Spleen (tissue), 11 donors: Measurements from ENCODE around the gene SMG6. TPM values are rescaled to one million over a fixed set of nuclear protein-coding genes. Genes with fewer than 3 reads are reported as not detected.

Experiments used
- DNase-seq: peaks from one replicate; pipeline ENCODE4 v3.0.0-alpha.2; 2020
- H3K27ac ChIP-seq, 8 donors: fragments of 200-600 bp; sonication (generic) in 7 of 8; 1 replicate in 4 of 8; 2 replicates in 4 of 8; pipeline versions ENCODE4 v1.5.0 to v1.8.0; 2016 to 2021; ENCODE audit warnings: inconsistent platforms in 4 of 8, mild to moderate bottlenecking in 4 of 8, moderate library complexity in 1 of 8
- H3K27me3 ChIP-seq, 7 donors: fragments of 200-600 bp; sonication (generic) in 6 of 7; replicated peaks in 1 of 7; 1 replicate in 4 of 7; 2 replicates in 3 of 7; pipeline versions ENCODE4 v1.5.0 to v1.8.0; 2016 to 2021; ENCODE audit warnings: inconsistent platforms in 3 of 7, mild to moderate bottlenecking in 1 of 7
- H3K36me3 ChIP-seq, 6 donors: fragments of 200-600 bp; sonication (generic) in 5 of 6; 1 replicate in 4 of 6; 2 replicates in 2 of 6; pipeline versions ENCODE4 v1.5.0 to v1.8.0; 2016 to 2021; ENCODE audit warnings: inconsistent platforms in 2 of 6
- H3K4me1 ChIP-seq, 6 donors: fragments of 200-600 bp; sonication (generic) in 5 of 6; 1 replicate in 3 of 6; 2 replicates in 3 of 6; pipeline versions ENCODE4 v1.5.0 to v1.8.0; 2016 to 2021; ENCODE audit warnings: inconsistent platforms in 3 of 6
- H3K4me3 ChIP-seq, 8 donors: fragments of 200-600 bp; sonication (generic) in 7 of 8; 1 replicate in 4 of 8; 2 replicates in 4 of 8; pipeline versions ENCODE4 v1.5.0 to v1.8.0; 2016 to 2021; ENCODE audit warnings: inconsistent platforms in 4 of 8, mild to moderate bottlenecking in 4 of 8, moderate library complexity in 2 of 8
- H3K9me3 ChIP-seq, 8 donors: fragments of 200-600 bp; sonication (generic) in 7 of 8; 1 replicate in 4 of 8; 2 replicates in 4 of 8; pipeline versions ENCODE4 v1.5.0 to v1.8.0; 2016 to 2021; ENCODE audit warnings: inconsistent platforms in 4 of 8
- POLR2A ChIP-seq, 3 donors: fragments of 450-650 bp; IDR thresholded peaks; one replicate each; pipeline ENCODE4 v1.5.1; 2017; ENCODE audit warnings: antibody characterized with exemption in 3 of 3, mild to moderate bottlenecking in 1 of 3
- POLR2AphosphoS5 ChIP-seq, 3 donors: sonication (generic); formaldehyde crosslinking; IDR thresholded peaks; one replicate each; pipeline ENCODE4 v1.5.1; 2017; ENCODE audit warnings: antibody characterized with exemption in 3 of 3
- WGBS, 5 donors: extraction: QIAGEN DNeasy Blood & Tissue Kit in 3 of 5; methylation state at CpG; one replicate each; pipeline versions ENCODE4 v1.1.5 to v1.1.7; 2013 to 2018; 5-methylcytosine and 5-hydroxymethylcytosine counted together
- intact Hi-C: fragments of 100-400 bp; cut with DNase I; formaldehyde crosslinking; loops from one replicate; pipeline ENCODE4 v1.15.0; 2023; ENCODE audit warnings: low total_unique reads
- polyA plus RNA-seq, 3 donors: library from polyadenylated mRNA; stranded (reverse); fragments of 200-250 nt; gene quantifications; one replicate each; pipeline ENCODE4 v1.2.1, GENCODE V29; 2013
- total RNA-seq, 7 donors: library from RNA; depleted of rRNA in 3 of 7; stranded (reverse); fragments of >200 nt in 3 of 7; fragmentation: NEBNext Ultra II Directional in 4 of 7; extraction: Animal tissue kit (Norgen Biotek cat#: 25700) in 4 of 7; gene quantifications; one replicate each; pipeline versions ENCODE4 v1.1.0 to v1.2.1, GENCODE V29; 2016 to 2021
- TF ChIP-seq, protein P1 (sequence below), 11 experiments: fragments of 200-600 bp in 7 of 11; fragments of 450-650 bp in 4 of 11; sonication (generic) in 4 of 11; IDR thresholded peaks in 8 of 11; conservative IDR thresholded peaks in 3 of 11; 1 replicate in 7 of 11; 2 replicates in 4 of 11; pipeline versions ENCODE4 v1.4.0 to v1.8.0; 2016 to 2021; ENCODE audit warnings: antibody characterized with exemption in 11 of 11, inconsistent platforms in 4 of 11, mild to moderate bottlenecking in 1 of 11
- donor health status: healthy with polysubstance abuse.
- donor health status: DM: no; HTN: no; CAD: no; lungs with moderate emphysema.
- donor health status: DM: no; HTN: no; CAD: no.
- donor health status: Bipolar disorder and iron deficiency.
- donor health status: healthy.
- donor health status: DM: no; HTN: no; CAD: no.
- donor health status: DM: yes; HTN: yes; CAD: no.

The SMG6 gene
- total and polyA plus RNA-seq, 10 donors: 9.7 to 44.2 (median 28.0) TPM

DNA sequence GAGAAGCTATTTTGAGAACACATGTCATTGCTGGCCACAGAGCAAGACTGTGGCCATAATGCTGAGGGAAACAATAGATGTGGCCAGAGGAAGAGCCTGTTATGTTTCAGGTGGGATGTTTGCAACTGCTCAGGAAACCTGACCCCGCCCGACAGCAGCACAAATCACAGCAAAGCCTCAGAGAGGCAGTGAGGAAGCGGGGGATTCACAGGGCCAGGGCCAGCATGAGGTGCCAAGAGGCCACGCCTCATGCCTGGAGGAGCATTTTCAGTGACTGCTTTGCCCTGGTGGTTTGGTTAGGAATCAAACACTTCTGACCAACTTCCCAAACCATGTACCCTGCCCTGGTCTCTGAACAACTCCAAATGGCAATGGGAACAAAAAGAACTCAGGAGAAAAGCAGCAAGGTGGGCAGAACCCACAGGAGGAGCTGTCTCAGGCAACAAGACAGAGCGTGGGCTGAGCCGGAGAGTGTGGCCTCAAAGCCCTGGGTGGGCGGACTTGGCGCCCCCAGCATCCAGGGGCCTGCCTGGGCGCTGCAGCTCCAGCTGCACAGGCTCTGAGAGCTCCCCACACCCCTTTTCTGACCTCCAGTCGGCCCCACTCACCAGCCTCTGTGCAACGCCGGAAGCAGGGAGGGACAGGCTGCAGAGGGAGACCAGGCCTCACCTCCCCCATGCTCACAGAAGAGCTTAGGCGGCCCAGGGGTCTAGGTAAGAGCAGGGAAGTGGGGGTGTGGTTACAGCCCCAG lies 228.1 kb downstream of the SMG6 start:
- peak; percentile 79 for DNase-seq
- TF ChIP-seq, protein P1, sequence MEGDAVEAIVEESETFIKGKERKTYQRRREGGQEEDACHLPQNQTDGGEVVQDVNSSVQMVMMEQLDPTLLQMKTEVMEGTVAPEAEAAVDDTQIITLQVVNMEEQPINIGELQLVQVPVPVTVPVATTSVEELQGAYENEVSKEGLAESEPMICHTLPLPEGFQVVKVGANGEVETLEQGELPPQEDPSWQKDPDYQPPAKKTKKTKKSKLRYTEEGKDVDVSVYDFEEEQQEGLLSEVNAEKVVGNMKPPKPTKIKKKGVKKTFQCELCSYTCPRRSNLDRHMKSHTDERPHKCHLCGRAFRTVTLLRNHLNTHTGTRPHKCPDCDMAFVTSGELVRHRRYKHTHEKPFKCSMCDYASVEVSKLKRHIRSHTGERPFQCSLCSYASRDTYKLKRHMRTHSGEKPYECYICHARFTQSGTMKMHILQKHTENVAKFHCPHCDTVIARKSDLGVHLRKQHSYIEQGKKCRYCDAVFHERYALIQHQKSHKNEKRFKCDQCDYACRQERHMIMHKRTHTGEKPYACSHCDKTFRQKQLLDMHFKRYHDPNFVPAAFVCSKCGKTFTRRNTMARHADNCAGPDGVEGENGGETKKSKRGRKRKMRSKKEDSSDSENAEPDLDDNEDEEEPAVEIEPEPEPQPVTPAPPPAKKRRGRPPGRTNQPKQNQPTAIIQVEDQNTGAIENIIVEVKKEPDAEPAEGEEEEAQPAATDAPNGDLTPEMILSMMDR (IDR thresholded peaks at IDR 0.05 in 8 of 11, conservative IDR thresholded peaks at IDR 0.05 in 3 of 11): peak in 3 of 11 experiments; percentile 7 to 17 (median 14)
- TF ChIP-seq POLR2A (IDR thresholded peaks at IDR 0.05) (no peak), POLR2AphosphoS5 (IDR thresholded peaks at IDR 0.05) (peak in 2 of 3 donors; percentile 58 to 64)
- H3K4me1 ChIP-seq: peaks cover 9 to 66% (median 46%) of the 10 kb centered on the region in 6 donors

DNA sequence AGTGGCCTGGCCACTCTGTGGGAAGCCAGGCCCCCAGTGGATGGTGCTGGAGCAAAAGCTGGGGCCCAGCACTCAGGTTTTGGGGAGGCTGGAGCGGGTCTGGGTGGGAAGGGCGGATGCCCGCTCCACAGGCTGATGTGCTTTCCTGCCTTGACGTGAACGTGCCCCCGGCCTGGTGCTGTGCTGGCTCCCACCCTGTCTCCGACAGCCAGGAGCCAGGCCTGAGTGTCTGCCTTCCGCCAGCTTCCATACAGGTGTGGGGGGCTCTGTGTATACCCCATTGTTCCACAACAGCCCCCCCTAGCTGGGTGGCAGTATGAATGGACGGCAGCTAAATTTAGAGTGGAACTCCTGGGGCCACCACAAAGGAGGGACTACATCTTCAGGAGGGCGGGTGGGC lies 228.7 kb downstream of the SMG6 start:
- peak overlapping the region; percentile 22 to 79 (median 70) for H3K27ac ChIP-seq
- no peak for TF ChIP-seq POLR2A (IDR thresholded peaks at IDR 0.05)
- no peak for TF ChIP-seq POLR2AphosphoS5 (IDR thresholded peaks at IDR 0.05)
- TF ChIP-seq, protein P1 (IDR thresholded peaks at IDR 0.05 in 8 of 11, conservative IDR thresholded peaks at IDR 0.05 in 3 of 11): no peak
- no peaks in the 10 kb centered on the region for H3K9me3 ChIP-seq
- no peak overlapping the region for H3K4me3 ChIP-seq
- DNase-seq: no peak
- intact Hi-C loops: no loop called here
- H3K4me1 ChIP-seq: peaks cover 11 to 72% (median 51%) of the 10 kb centered on the region in 6 donors
- 76 to 85% (median 84%) methylated on average over 10 of the region's 10 CpGs for WGBS, 5 donors
- peaks cover 0 to 67% (median 10%) of the 10 kb centered on the region in 6 donors for H3K36me3 ChIP-seq
- no peaks in the 10 kb centered on the region for H3K27me3 ChIP-seq

More for the DNA sequence above, 228.1 kb downstream of the SMG6 start:
- 51 to 60% (median 55%) methylated on average over 10 to 13 of the region's 13 CpGs for WGBS, 5 donors
- intact Hi-C loops: no loop called here
- peaks cover 0 to 73% (median 16%) of the 10 kb centered on the region in 6 donors for H3K36me3 ChIP-seq
- H3K27me3 ChIP-seq: no peaks in the 10 kb centered on the region
- H3K4me3 ChIP-seq: no peak overlapping the region
- H3K9me3 ChIP-seq: no peaks in the 10 kb centered on the region
- peak overlapping the region; percentile 22 to 79 (median 70) for H3K27ac ChIP-seq

DNA sequence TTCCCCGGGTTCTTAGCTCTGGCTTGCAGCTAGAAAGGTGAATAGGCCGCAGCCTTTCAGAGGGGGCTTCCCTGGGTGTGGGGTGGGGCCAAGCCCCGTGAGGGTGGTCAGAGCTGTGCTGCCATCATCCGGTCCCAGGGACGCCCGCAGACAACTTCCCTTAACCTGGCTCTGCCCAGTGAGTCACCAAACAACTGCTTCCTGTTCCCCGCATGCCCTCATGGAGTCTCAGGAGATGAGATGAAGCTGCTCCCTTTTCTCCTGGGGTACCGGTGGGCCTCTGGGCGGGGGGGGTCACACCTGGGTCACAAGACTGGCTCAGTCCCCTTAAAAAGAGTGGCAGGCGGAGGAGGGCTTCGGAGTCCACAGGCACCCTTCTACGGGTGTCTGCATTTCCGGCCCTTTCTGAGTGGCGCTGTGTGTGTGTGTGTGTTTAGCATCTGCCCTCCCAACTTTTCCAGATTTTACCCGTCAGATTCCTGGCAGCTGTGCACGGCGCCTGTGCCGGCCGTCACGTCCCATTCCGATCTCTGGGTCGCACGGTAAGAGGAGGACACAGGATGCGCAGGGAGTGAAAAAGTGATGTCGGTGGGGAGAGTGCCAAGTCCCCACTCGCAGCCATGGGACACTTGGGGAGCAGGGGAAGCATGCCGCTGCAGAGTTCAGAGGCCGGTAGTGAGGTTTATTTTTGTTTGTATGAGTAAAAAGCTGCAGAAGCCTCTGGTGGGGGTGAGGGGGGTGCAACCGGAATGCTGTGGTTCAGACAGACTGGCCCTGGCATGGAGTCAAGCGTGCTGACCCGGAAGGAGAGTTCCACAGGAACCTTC lies 231.9 kb downstream of the SMG6 start:
- 48 to 65% (median 59%) methylated on average over 27 to 31 of the region's 31 CpGs for WGBS, 5 donors
- DNase-seq: peak; percentile 81
- Histone ChIP-seq H3K4me1 (peaks cover 21 to 100% (median 77%) of the 10 kb centered on the region in 6 donors), H3K9me3 (no peaks in the 10 kb centered on the region), H3K27me3 (no peaks in the 10 kb centered on the region), H3K36me3 (peaks cover 0 to 57% (median 3%) of the 10 kb centered on the region in 6 donors), H3K4me3 (peak overlapping the region in 1 of 8 donors; percentile 1), H3K27ac (peak overlapping the region; percentile 38 to 84 (median 80))
- intact Hi-C loops: no loop called here
- TF ChIP-seq POLR2AphosphoS5 (IDR thresholded peaks at IDR 0.05): peak; percentile 75 to 81 (median 76)
- TF ChIP-seq, protein P1 (IDR thresholded peaks at IDR 0.05 in 8 of 11, conservative IDR thresholded peaks at IDR 0.05 in 3 of 11): no peak
